Endometrial microvascular endothelial cells (primary cell): Measurements from ENCODE around the gene KCNIP1. TPM values are rescaled to one million over a fixed set of nuclear protein-coding genes. Genes with fewer than 3 reads are reported as not detected.

Experiments
- in situ Hi-C: cut with HindIII; loops from 2 replicates; pipeline ENCODE4 v1.10.0; 2017; ENCODE audit warnings: low sequenced_read_pairs, low pct_unique_long_range_greater_than_20kb; ENCODE audit errors: inconsistent ontology term
- total RNA-seq: library from RNA; depleted of rRNA; stranded (reverse); fragments of >200 nt; gene quantifications from one replicate; pipeline ENCODE4 v1.2.3, GENCODE V29; 2015; ENCODE audit errors: inconsistent ontology term

Gene KCNIP1
- total RNA-seq: not detected

GRCh38 chr5:170503990-170504596, at the start of gene KCNIP1:
Gene KCNIP1, plus strand, starts transcription at chr5:170504020.
- in situ Hi-C loops: no loop called here

GRCh38 chr5:170463426-170463825, 40.4 kb upstream of the KCNIP1 start:
- in situ Hi-C loops: no loop called here

DNA sequence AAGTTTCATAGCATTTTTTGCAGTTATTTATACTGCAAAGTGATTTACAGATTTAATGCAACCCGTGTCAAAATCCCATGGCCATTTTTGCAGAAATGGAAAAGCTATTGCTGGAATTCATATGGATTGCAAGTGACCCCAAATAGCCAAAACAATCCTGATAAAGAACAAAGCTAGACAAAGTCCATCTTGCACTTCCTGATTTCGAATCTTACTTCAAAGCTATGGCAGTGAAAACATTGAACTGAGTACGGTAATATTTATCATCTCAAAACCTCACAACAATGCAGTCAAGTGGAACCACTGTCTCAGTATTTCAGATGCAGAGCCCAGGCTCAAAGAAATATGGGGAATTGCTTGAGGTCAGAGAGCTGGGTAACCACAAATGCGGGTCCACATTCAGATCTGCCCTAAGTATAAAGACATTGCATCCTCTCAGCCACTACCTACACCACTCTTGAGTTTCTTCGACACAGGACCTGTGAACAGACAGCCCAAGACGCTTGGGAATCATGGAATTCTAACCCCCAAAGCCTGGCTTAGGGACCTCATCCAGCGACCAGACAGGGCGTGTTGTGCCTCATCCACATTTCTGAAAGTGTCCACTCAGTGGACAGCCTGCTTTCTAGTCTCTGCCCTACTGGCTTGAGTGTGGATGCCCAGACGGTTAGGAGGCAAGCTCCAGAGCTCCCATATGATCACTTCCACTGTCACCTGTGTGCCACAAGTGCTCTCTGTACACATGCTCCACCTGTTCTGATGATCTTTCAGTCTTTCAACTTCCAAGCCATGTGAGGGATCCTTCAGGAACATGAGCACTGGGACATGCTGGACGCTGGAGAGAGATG, 39.3 kb upstream of the KCNIP1 start:
- in situ Hi-C loops: no loop called here

DNA sequence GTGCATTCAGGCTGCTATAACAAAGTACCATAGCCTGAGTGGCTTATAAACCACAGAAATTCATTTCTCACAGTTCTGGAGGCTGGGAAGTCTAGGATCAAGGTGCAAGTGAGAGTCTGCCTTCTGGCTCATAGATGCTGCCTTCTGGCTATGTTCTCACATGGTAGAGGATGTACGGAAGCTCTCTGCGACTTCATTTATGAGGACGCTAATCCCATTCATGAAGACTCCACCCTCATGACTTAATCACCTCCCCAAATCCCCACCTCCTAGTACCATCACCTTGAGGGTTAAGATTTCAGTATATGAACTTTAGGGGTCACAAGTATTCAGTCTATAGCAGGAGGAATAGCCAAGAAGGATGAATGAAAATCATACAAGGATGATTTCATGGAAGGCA, 37.3 kb upstream of the KCNIP1 start:
- in situ Hi-C loops: no loop called here

DNA sequence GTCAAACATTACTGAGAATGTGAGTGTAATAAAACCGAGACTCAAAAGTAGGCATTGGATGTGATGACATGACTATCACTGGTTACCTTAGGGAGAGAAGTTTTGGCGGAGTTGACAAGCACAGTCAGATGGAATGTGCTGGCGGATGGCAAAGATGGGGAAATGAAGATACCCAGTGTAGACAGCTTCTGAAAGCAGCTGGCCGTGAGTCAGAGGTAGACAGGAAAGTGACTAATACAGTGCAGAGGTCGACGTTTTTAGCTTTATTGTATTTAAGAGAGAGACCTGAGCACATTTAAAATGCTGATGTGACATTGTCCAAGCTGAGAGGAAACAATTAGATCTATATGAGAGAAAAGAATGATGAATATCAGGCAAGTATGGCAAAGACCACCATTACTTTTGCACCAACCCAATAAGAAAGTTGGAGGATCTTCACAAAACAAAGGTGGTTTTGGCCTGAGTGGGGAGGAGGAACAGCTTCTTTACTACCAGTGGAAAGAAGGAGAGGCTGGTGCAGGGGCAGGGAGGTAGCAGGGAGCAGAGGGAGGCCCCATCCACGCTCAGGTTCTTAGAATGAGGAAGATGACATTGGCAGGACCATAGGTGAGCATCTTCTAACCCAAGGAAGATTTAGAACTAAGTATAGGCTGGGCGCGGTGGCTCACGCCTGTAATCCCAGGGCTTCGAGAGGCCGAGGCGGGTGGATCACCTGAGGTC, 36.7 kb upstream of the KCNIP1 start:
- in situ Hi-C loops: no loop called here

DNA sequence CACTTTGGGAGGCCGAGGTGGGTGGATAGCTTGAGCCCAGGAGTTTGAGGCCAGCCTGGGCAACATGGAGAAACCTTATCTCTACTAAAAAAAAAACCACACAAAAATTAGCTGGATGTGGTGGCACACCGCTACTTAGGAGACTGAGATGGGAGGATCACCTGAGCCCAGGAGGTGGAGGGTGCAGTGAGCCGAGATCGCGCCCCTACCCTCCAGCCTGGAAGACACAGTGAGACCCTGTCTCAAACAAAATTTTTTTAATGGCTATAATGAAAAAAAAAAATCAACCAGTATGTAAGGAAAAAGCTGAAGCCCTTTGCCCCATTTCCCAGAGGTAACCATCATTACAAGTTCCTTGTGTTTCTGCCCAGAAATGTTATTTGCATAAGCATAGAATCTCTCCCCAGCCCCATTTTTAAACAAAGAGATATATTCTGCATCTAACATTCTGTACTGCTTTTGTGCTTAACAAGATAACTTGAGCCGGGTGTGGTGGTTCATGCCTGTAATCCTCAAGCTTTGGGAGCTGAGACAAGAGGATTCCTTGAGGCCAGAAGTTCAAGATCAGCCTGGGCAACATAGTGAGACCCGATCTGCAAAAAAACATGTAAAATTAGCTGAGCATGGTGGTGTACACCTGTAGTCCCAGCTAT, 35.1 kb upstream of the KCNIP1 start:
- in situ Hi-C loops: no loop called here

GRCh38 chr5:170469414-170469813, 34.4 kb upstream of the KCNIP1 start:
- in situ Hi-C loops: no loop called here

- in situ Hi-C loops: no loop called here
These were observed 33.5 kb upstream of the KCNIP1 start for GRCh38 chr5:170470275-170470674.

GRCh38 chr5:170470808-170471404, 32.9 kb upstream of the KCNIP1 start:
- in situ Hi-C loops: no loop called here

- in situ Hi-C loops: no loop called here
These were observed 32.2 kb upstream of the KCNIP1 start for GRCh38 chr5:170471551-170472178.

GRCh38 chr5:170473642-170474041, 30.2 kb upstream of the KCNIP1 start:
- in situ Hi-C loops: no loop called here

- in situ Hi-C loops: no loop called here
These were observed 29.1 kb upstream of the KCNIP1 start for GRCh38 chr5:170474489-170475274.

- in situ Hi-C loops: no loop called here
These were observed 28.4 kb upstream of the KCNIP1 start for GRCh38 chr5:170475294-170476000.

DNA sequence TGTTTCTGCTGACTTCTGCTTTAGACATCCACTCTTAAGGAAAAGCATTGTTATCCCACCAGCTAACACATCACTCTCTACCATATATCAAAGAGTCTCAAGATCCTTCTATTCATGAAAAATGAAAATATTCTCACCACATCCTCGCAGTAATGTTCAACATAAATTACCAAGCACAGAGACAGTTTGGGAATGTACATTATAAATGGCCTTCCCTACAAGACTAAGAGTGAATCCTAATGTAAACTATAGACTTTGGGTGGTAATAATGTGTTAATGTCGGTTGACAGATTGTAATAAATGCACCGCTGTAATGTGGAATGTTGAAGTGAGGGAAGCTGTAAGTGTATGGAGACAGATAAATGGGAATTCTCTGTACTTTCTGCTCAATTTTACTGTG, 27.1 kb upstream of the KCNIP1 start:
- in situ Hi-C loops: no loop called here

GRCh38 chr5:170477906-170478305, 25.9 kb upstream of the KCNIP1 start:
- in situ Hi-C loops: no loop called here

DNA sequence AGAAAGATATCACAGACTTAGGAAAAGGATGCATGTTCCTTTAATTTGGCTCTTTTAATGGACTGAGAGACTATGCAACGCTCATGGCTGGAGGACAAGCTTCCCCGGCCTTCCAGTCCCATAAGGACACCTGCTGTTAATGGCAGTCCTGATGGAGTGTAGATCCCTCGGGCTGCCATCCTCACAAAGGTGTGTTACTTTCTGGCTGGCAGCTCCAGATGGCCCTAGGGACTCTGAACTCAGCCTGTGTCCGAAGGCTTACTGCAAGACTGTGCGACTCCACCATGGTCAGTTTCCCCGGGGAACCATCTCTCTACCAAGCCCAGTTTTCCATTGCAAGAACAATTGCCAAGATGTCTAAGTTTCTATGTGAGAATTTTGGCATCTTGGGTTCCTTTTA, 25.5 kb upstream of the KCNIP1 start:
- in situ Hi-C loops: no loop called here

- in situ Hi-C loops: no loop called here
These were observed 24.3 kb upstream of the KCNIP1 start for GRCh38 chr5:170479484-170479883.
